Activated T-helper 2 cell treated with anti-CD3 and anti-CD28 coated beads, Interferon-gamma antibody, Interleukin-2, Interleukin-4, amounts not matched to agents 10 μg/mL and 5 μg/mL and 100 μg/mL, durations not matched to agents 14 hours and 24 hours and 36 hours (primary cell): ENCODE measurements around the gene TULP4. TPM values are rescaled to one million over a fixed set of nuclear protein-coding genes. Genes with fewer than 3 reads are reported as not detected.
"Not testable (repeated sequence)": the region's sequence is repeated elsewhere in the genome, so short reads cannot be mapped to it uniquely, and the experiment has no call there.

Experiments used
- DNase-seq: peaks from one replicate; pipeline ENCODE4 v3.0.0; 2021; ENCODE audit warnings: low spot score
- H3K27ac Mint-ChIP-seq: one replicate; pipeline ENCODE4 v1.8.0; 2021; ENCODE audit warnings: mixed read lengths
- H3K27me3 Mint-ChIP-seq: one replicate; pipeline ENCODE4 v1.8.0; 2021; ENCODE audit warnings: low read depth, mixed read lengths
- H3K36me3 Mint-ChIP-seq: one replicate; pipeline ENCODE4 v1.8.0; 2021; ENCODE audit warnings: low read depth, mixed read lengths
- H3K4me1 Mint-ChIP-seq: one replicate; pipeline ENCODE4 v1.8.0; 2021; ENCODE audit warnings: low read depth, mixed read lengths
- H3K4me3 Mint-ChIP-seq: one replicate; pipeline ENCODE4 v1.8.0; 2021; ENCODE audit warnings: low read depth, mild to moderate bottlenecking, moderate library complexity, mixed read lengths
- H3K9me3 Mint-ChIP-seq: one replicate; pipeline ENCODE4 v1.8.0; 2021; ENCODE audit warnings: mixed read lengths
- intact Hi-C: fragments of 100-400 bp; cut with micrococcal nuclease; formaldehyde crosslinking; loops from one replicate; pipeline ENCODE4 v1.15.1; 2023
- total RNA-seq: library from RNA; stranded (reverse); gene quantifications from 2 replicates; pipeline ENCODE4 v1.2.3, GENCODE V29; 2022

The TULP4 gene
- total RNA-seq, 1 donor from 2014 or later, result 19.8 TPM

- intact Hi-C loops, result no loop called here
- no peak overlapping the region for H3K27ac Mint-ChIP-seq
- peaks cover 7% of the 10 kb centered on the region for H3K36me3 Mint-ChIP-seq
- no peak overlapping the region for H3K4me3 Mint-ChIP-seq
- no peaks in the 10 kb centered on the region for H3K27me3 Mint-ChIP-seq
- H3K4me1 Mint-ChIP-seq, result peaks cover 1% of the 10 kb centered on the region
- peaks cover 8% of the 10 kb centered on the region for H3K9me3 Mint-ChIP-seq
- no peak for DNase-seq
Observed at GRCh38 chr6:158397578-158397977, 85.3 kb downstream of the TULP4 start.

- Mint-ChIP-seq H3K9me3 (peaks cover 8% of the 10 kb centered on the region), H3K36me3 (peaks cover 7% of the 10 kb centered on the region), H3K4me3 (no peak overlapping the region), H3K27ac (no peak overlapping the region), H3K4me1 (peaks cover 1% of the 10 kb centered on the region), H3K27me3 (no peaks in the 10 kb centered on the region)
- intact Hi-C loops, result no loop called here
- DNase-seq, result no peak
Observed at GRCh38 chr6:158398252-158399024, 86.2 kb downstream of the TULP4 start.

- H3K27ac Mint-ChIP-seq, result no peak overlapping the region
Observed at GRCh38 chr6:158399040-158399700, 86.9 kb downstream of the TULP4 start.

GRCh38 chr6:158402184-158402583 is 89.9 kb downstream of the TULP4 start:
- Mint-ChIP-seq H3K27me3 (no peaks in the 10 kb centered on the region), H3K4me1 (peaks cover 1% of the 10 kb centered on the region), H3K9me3 (no peaks in the 10 kb centered on the region), H3K4me3 (no peak overlapping the region), H3K36me3 (no peaks in the 10 kb centered on the region), H3K27ac (no peak overlapping the region)
- no peak for DNase-seq
- intact Hi-C loops, result no loop called here

More at GRCh38 chr6:158399040-158399700, 86.9 kb downstream of the TULP4 start:
- Mint-ChIP-seq H3K27me3 (no peaks in the 10 kb centered on the region), H3K36me3 (peaks cover 2% of the 10 kb centered on the region), H3K4me1 (peaks cover 1% of the 10 kb centered on the region), H3K4me3 (no peak overlapping the region), H3K9me3 (peaks cover 2% of the 10 kb centered on the region)
- intact Hi-C loops, result no loop called here
- DNase-seq, result no peak

- H3K4me1 Mint-ChIP-seq, H3K27ac Mint-ChIP-seq, DNase-seq, H3K27me3 Mint-ChIP-seq, H3K9me3 Mint-ChIP-seq, H3K36me3 Mint-ChIP-seq, H3K4me3 Mint-ChIP-seq, intact Hi-C loops: not testable (repeated sequence)
Observed at GRCh38 chr6:158405321-158405831, 93.1 kb downstream of the TULP4 start.

GRCh38 chr6:158405933-158406332 is 93.7 kb downstream of the TULP4 start:
- H3K9me3 Mint-ChIP-seq, result no peaks in the 10 kb centered on the region
- no peaks in the 10 kb centered on the region for H3K27me3 Mint-ChIP-seq

GRCh38 chr6:158406736-158407135 is 94.5 kb downstream of the TULP4 start:
- H3K4me3 Mint-ChIP-seq, result no peak overlapping the region
- peaks cover 4% of the 10 kb centered on the region for H3K4me1 Mint-ChIP-seq
- DNase-seq, result no peak
- no peaks in the 10 kb centered on the region for H3K9me3 Mint-ChIP-seq
- intact Hi-C loops, result no loop called here
- H3K27ac Mint-ChIP-seq, result no peak overlapping the region
- no peaks in the 10 kb centered on the region for H3K27me3 Mint-ChIP-seq
- H3K36me3 Mint-ChIP-seq, result no peaks in the 10 kb centered on the region

More at GRCh38 chr6:158405933-158406332, 93.7 kb downstream of the TULP4 start:
- intact Hi-C loops, result no loop called here
- no peak overlapping the region for H3K4me3 Mint-ChIP-seq
- no peak for DNase-seq
- H3K27ac Mint-ChIP-seq, result no peak overlapping the region
- H3K4me1 Mint-ChIP-seq, result peaks cover 4% of the 10 kb centered on the region
- no peaks in the 10 kb centered on the region for H3K36me3 Mint-ChIP-seq

GRCh38 chr6:158408013-158408412 is 95.7 kb downstream of the TULP4 start:
- H3K36me3 Mint-ChIP-seq, result no peaks in the 10 kb centered on the region
- no peak overlapping the region for H3K4me3 Mint-ChIP-seq
- intact Hi-C loops, result no loop called here
- H3K4me1 Mint-ChIP-seq, result peaks cover 3% of the 10 kb centered on the region
- no peaks in the 10 kb centered on the region for H3K9me3 Mint-ChIP-seq
- no peak for DNase-seq
- H3K27ac Mint-ChIP-seq, result no peak overlapping the region
- H3K27me3 Mint-ChIP-seq, result no peaks in the 10 kb centered on the region

- H3K9me3 Mint-ChIP-seq, result no peaks in the 10 kb centered on the region
- H3K36me3 Mint-ChIP-seq, result no peaks in the 10 kb centered on the region
- intact Hi-C loops, result no loop called here
Observed at GRCh38 chr6:158408552-158409130, 96.4 kb downstream of the TULP4 start.

GRCh38 chr6:158409451-158409850 is 97.2 kb downstream of the TULP4 start:
- no peaks in the 10 kb centered on the region for H3K9me3 Mint-ChIP-seq
- no peak for DNase-seq
- peaks cover 3% of the 10 kb centered on the region for H3K4me1 Mint-ChIP-seq
- H3K27me3 Mint-ChIP-seq, result no peaks in the 10 kb centered on the region
- no peaks in the 10 kb centered on the region for H3K36me3 Mint-ChIP-seq
- no peak overlapping the region for H3K27ac Mint-ChIP-seq
- H3K4me3 Mint-ChIP-seq, result no peak overlapping the region
- intact Hi-C loops, result no loop called here

More at GRCh38 chr6:158408552-158409130, 96.4 kb downstream of the TULP4 start:
- Mint-ChIP-seq H3K27me3 (no peaks in the 10 kb centered on the region), H3K27ac (no peak overlapping the region), H3K4me3 (no peak overlapping the region), H3K4me1 (peaks cover 3% of the 10 kb centered on the region)
- no peak for DNase-seq

GRCh38 chr6:158410784-158411183 is 98.5 kb downstream of the TULP4 start:
- intact Hi-C loops, result no loop called here
- no peaks in the 10 kb centered on the region for H3K27me3 Mint-ChIP-seq
- no peak for DNase-seq
- peaks cover 3% of the 10 kb centered on the region for H3K4me1 Mint-ChIP-seq
- no peaks in the 10 kb centered on the region for H3K9me3 Mint-ChIP-seq
- H3K36me3 Mint-ChIP-seq, result no peaks in the 10 kb centered on the region
- H3K27ac Mint-ChIP-seq, result no peak overlapping the region
- no peak overlapping the region for H3K4me3 Mint-ChIP-seq

GRCh38 chr6:158411998-158412397 is 99.7 kb downstream of the TULP4 start:
- Mint-ChIP-seq H3K27ac (no peak overlapping the region), H3K27me3 (no peaks in the 10 kb centered on the region), H3K36me3 (no peaks in the 10 kb centered on the region), H3K4me1 (peaks cover 3% of the 10 kb centered on the region), H3K4me3 (no peak overlapping the region), H3K9me3 (no peaks in the 10 kb centered on the region)
- no peak for DNase-seq
- intact Hi-C loops, result no loop called here

- H3K4me3 Mint-ChIP-seq, result no peak overlapping the region
- H3K36me3 Mint-ChIP-seq, result no peaks in the 10 kb centered on the region
- intact Hi-C loops, result no loop called here
- H3K27me3 Mint-ChIP-seq, result no peaks in the 10 kb centered on the region
- H3K9me3 Mint-ChIP-seq, result no peaks in the 10 kb centered on the region
- H3K27ac Mint-ChIP-seq, result no peak overlapping the region
- no peak for DNase-seq
- peaks cover 3% of the 10 kb centered on the region for H3K4me1 Mint-ChIP-seq
Observed at GRCh38 chr6:158413028-158413427, 100.8 kb downstream of the TULP4 start.
